Inflammatory macrophage (primary cell): ENCODE measurements around the gene WNT4.

Experiments used
- DNase-seq, 2 donors: peaks; one replicate each; pipeline ENCODE4 v3.0.0-alpha.2; 2020 to 2022

The WNT4 gene

DNA sequence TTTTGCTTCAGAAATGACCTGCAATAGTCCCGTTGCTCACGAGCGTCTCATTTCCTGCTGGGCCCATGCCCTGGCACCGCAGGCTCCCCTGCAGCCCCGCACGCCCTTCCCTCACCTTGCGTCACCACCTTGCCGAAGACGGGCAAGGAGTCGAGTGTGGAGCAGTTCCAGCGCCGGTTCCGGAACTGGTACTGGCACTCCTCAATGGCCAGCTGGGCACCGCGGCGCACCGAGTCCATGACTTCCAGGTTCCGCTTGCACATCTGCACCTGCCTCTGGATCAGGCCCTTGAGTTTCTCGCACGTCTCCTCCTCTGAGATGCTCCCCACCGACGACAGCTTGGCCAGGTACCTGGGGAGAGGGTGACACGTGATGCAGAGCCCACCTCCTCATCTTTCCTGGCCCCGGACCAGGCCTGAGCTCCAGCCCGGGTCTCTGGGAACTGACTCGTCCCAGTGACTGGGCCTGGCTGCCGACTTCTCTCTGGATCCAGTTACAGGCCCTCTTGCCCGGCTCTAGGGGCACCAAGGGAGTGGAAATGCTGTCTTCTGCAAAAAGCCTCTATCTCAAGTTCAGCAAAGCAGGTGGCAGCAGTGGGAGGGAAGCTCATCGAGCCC is 13.3 kb downstream of the WNT4 start:
- DNase-seq = no peak

GRCh38 chr1:22128392-22128791 is 14.5 kb downstream of the WNT4 start:
- DNase-seq = no peak

GRCh38 chr1:22127731-22128130 is 15.2 kb downstream of the WNT4 start:
- DNase-seq = no peak

- DNase-seq = no peak
These were observed 15.6 kb downstream of the WNT4 start for GRCh38 chr1:22127248-22127647.

DNA sequence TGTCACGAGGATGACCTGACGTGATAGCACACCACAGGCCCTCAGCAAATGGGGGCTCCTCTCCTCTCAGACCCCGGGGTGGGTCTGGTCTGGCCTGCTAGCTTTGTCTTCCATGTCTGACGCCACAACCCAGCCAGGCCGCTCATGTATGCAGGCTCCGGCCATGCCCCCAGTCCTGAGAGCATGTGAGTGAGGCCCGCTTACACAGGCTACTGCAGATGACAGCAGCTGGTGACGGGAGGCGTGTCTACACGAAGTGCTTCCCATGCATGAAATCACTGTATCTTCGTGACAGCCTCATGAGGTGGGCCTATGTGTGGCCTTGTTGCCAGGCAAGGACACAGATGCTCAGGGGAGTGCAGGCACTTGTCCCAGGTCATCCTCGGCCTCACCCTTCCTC is 16.4 kb downstream of the WNT4 start:
- no peak for DNase-seq

- DNase-seq = no peak
These were observed 18.2 kb downstream of the WNT4 start for GRCh38 chr1:22124592-22125229.

- DNase-seq = no peak
These were observed 18.9 kb downstream of the WNT4 start for GRCh38 chr1:22123901-22124404.

DNA sequence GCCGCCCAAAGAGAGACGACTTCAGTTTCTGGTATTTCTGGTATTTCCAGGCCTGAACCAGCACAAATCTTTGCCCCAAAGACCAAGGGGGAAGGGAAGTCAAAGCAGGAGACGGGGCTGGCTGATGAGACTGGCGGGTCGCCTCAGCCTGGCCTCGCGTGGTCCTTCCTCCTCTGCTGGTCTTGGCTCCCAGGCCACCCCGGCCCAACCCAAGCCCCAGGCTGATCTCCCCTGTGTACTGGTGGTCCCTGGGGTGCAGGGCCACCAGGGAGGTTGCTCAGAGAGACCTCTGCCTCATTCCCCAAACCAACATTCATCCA is 19.9 kb downstream of the WNT4 start:
- no peak for DNase-seq

GRCh38 chr1:22122273-22123070 is 20.4 kb downstream of the WNT4 start:
- DNase-seq = no peak

GRCh38 chr1:22121421-22121911 is 21.4 kb downstream of the WNT4 start:
- no peak for DNase-seq

DNA sequence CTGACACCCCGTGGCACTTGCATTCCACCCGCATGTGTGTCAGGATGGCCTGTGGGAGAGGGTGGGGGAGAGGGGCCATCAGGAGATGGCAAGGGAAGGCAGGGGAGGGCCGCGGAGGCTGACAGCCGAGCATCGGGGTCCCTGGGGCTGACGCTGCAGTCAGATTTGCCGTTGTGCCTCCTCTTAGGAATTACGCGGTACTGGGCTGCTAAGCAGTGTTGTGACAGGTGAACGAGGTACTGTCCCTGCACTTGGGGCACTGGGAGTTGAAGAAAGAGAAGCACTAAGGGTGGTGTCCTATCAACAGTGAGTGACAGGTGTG is 22.5 kb downstream of the WNT4 start:
- DNase-seq = no peak

GRCh38 chr1:22119626-22120468 is 23.1 kb downstream of the WNT4 start:
- no peak for DNase-seq

GRCh38 chr1:22118291-22118992 is 24.5 kb downstream of the WNT4 start:
- no peak for DNase-seq

DNA sequence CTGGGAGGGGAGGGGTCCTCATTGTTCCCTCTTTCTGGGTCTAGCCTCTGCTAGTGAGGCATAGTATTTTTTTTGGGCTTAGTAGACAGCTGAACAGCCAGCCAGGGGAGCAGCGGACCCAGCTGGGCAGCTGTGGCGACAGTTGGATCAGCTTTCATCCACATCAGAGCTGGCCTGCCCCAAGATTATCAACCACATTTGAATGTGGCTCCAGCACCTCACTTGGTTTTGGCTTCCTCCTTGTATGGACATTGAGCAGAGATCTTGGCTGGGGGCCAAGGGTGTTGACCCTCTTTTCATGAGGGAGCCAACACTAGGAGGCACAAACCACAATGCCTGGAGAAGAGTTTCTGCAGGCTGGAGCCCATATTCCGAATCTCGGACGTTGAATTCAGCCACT is 25.0 kb downstream of the WNT4 start:
- no peak for DNase-seq

GRCh38 chr1:22117238-22117637 is 25.7 kb downstream of the WNT4 start:
- no peak for DNase-seq

GRCh38 chr1:22115286-22115685 is 27.6 kb downstream of the WNT4 start:
- no peak for DNase-seq

GRCh38 chr1:22114083-22115012 is 28.5 kb downstream of the WNT4 start:
- no peak for DNase-seq

DNA sequence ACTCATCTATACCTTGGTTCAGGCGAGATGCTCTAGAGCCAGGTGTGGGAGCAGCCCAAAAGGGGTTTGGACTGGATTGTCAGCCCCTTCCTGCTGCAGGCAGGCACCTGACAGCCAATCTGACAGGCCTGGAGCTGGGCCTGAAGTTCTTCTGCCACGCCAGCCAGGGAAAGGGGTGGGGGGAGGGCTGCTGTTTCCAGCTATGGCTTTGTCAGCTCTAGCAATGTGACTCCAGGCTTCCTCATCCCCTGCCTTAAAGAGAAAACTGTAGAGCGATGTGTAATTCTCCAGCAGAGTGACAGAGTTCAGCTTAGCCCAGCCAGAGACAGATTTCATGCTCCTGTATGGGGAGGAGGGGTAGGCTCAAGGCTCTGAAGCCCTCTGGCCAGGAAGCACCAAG is 30.3 kb downstream of the WNT4 start:
- DNase-seq = no peak

DNA sequence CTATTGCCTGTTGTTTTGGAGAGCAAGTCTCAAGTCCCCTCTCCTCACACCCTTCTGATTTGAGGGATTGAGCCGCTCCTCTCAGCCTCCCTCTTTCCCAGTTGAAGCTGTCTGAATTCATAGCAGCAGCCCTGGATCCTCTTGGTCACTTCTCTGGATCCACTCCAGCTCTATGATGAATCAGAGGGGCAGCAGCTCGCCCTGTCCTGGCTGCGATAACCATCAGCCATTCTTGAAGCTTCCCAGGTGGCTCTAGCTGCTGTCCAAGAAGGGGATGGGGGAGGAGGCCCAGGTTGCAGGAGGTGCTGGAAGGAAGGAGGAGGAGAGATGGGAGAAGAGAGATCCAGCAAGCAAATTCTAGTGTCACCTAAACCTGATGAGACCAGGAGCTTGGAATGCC is 31.3 kb downstream of the WNT4 start:
- DNase-seq = no peak

- DNase-seq = no peak
These were observed 31.8 kb downstream of the WNT4 start for GRCh38 chr1:22111115-22111514.

GRCh38 chr1:22110016-22110415 is 32.9 kb downstream of the WNT4 start:
- DNase-seq = no peak
